ENCODE results near the gene ZNF274.
"Not testable (repeated sequence)": the region's sequence is repeated elsewhere in the genome, so short reads cannot be mapped to it uniquely, and the experiment has no call there.

The ZNF274 gene

DNA sequence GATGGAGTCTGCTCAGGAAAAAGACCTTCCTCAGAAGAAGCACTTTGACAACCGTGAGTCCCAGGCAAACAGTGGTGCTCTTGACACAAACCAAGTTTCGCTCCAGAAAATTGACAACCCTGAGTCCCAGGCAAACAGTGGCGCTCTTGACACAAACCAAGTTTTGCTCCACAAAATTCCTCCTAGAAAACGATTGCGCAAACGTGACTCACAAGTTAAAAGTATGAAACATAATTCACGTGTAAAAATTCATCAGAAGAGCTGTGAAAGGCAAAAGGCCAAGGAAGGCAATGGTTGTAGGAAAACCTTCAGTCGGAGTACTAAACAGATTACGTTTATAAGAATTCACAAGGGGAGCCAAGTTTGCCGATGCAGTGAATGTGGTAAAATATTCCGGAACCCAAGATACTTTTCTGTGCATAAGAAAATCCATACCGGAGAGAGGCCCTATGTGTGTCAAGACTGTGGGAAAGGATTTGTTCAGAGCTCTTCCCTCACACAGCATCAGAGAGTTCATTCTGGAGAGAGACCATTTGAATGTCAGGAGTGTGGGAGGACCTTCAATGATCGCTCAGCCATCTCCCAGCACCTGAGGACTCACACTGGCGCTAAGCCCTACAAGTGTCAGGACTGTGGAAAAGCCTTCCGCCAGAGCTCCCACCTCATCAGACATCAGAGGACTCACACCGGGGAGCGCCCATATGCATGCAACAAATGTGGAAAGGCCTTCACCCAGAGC is 29.6 kb downstream of the ZNF274 start:
- DNase-seq (ENCODE audit: low read depth in 2 of 2), result no peak

DNA sequence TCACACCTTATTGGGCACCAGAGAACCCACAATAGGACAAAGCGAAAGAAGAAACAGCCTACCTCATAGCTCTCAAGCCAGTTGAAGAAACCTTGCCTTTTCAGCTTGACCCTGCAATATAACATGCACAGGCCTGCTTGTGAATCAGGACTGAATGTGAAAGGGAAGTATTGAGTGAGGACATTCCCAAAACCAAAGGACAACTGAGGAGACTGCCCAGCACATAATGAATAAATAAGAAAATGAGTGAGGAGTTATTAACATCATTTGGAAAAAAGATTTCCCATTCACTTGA is 30.2 kb downstream of the ZNF274 start:
- DNase-seq (ENCODE audit: low read depth in 2 of 2), result no peak

DNA sequence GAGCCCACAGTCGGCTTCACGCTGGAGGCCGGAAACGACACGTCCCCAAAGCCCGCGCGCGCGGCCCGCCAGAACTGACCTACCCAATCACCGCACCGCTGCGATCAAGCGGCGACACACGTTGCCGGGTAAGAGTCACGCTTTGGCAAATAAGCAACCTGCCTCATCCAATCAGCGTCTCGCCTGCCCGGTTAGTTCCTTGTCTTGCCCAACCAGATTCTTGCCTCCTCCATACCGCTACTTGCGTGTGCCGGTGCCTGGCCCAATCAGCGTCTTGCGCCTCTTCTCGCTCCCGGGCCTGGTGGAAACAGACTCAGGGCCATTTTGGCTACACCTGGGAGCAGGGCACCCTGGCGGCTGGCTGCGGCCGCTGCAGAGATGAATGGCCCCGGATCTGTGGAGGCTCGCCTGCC is 34.2 kb downstream of the ZNF274 start:
- DNase-seq (ENCODE audit: low read depth in 2 of 2), result no peak

DNA sequence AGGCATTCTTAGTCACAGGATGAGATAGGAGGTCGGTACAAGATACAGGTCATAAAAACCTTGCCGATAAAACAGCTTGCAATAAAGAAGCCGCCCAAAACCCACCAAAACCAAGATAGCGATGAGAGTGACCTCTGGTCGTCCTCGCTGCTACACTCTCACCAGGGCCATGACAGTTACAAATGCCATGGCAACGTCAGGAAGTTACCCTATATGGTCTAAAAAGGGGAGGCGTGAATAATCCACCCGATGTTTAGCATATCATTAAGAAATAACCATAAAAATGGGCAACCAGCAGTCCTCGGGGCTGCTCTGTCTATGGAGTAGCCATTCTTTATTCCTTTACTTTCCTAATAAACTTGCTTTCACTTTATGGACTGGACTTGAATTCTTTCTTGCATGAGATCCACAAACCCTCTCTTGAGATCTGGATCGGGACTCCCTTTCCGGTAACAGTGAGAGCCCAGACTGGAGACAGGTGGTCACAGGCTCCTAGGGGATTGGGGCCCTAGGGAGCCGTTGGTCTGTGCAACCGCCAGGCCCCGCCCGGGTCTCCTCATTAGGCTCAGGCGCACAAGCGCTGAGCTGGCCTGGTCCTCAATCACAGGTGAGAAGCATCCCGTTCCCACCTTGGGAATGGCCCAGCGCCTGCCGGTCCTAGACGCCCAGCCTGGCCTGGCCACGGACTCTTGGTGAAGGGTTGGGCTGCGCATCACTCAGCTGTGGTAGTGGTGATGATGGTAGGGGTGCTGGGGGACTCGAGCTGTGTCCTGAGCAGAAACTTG is 34.9 kb downstream of the ZNF274 start:
- no peak for DNase-seq (ENCODE audit: low read depth in 2 of 2)

DNA sequence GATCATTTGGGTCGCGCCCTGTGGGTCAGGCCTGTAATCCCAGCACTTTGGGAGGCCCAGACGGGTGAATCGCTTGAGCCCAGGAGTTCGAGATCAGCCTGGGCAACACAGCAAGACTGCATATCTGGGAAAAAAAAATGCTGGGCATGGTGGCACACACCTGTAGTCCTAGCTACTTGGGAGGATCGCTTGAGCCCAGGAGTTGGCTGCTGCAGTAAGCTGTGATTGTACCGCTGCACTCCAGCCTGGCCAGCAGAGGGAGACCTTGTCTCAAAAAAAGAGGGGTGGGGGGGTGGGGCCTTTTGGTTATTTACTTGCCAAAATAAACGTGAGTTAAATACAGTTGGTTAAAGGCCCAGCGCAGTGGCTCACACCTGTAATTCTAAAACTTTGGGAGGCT is 36.0 kb downstream of the ZNF274 start:
- DNase-seq (ENCODE audit: low read depth in 2 of 2), result peak; percentile 12 to 22

DNA sequence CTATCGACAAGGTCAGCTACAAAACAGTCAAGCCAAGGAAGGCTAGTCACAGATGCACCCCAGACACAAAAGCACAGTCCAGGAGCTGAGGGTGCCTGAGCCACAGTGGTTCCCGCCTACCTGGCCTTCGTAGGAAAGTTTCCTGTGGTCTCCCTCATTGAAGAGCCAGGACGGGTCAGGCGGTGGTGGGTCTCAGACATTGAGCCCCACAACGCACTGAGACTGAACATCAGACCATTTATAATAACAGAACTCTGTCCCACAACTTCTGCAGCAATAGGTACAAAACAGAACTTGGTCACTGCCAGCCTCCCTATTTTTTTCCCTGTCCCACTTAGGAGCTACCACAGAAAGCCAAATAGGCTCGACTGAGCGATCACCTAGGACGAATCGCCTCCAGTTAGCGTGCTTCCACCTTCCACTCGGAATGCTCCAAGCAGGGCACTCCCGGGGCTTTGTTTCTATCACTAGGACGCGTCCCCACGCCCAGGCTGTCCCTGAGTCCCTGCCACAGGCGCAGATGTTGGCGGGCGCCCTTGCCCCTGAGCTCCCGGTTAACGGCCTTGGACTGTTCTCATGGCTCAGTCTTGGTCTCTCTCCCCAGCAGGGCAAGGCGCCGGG is 45.2 kb downstream of the ZNF274 start:
- DNase-seq (ENCODE audit: low read depth in 2 of 2), result no peak

DNA sequence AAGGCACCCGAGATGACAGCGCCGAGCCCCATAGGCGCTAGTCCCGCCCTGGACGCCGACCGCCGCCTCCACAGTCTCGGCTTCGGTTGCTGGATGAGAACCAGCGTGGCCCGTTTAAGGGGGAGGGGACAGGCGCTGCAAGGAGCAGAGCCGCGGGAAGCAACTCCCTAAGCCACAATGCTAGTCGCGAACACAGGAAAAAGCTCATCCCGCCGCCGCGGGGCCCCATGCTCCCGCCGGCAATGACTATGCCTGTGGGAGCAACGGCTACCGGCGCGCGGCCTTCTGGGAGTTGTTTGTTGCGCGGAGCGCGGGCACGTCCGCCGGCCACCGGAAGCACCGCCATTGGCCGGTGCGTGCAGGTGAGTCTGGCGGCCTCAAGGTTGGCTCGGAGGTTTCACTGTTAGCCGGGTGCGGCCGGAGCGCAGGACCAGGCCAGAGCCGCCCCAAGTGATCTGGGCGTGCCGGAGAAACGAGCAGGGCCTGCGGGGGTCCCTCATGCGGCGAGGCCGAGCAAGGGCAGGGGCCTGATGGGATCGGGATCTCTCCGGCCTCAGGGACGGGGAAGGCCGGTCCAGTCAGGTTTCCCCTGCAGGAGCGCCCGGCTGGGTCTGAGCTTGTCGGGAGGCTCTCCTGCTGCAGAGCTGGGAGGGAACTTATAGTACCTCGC is 45.9 kb downstream of the ZNF274 start, which contains the start of gene ZNF544:
Gene ZNF544 (plus strand): TSS at position 330 of the 670 bp plus-strand sequence. CDS start 15,110 bp downstream, outside the sequence.
- DNase-seq (ENCODE audit: low read depth in 2 of 2), result peak; percentile 45 to 61

DNA sequence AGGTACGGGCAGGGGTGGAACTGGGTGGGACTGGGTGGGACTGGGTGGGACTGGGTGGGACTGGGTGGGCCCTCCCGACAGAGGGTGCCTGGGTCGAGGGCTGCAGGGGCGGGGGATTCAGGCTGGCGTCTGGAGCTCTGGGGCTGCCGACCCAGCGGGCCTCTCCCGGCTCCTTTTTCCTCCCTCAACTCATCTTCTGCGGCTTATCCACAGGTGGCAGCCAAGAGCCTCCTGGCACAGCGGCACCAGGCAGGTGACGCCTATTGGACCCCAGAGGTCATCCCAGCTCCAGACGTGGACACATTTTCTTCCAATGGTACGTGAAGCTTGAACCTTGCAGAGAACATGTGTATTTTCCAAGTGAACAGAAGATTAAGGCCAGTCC is 46.4 kb downstream of the ZNF274 start:
- peak in 1 of 2 donors; percentile 5 for DNase-seq (ENCODE audit: low read depth in 2 of 2)

DNA sequence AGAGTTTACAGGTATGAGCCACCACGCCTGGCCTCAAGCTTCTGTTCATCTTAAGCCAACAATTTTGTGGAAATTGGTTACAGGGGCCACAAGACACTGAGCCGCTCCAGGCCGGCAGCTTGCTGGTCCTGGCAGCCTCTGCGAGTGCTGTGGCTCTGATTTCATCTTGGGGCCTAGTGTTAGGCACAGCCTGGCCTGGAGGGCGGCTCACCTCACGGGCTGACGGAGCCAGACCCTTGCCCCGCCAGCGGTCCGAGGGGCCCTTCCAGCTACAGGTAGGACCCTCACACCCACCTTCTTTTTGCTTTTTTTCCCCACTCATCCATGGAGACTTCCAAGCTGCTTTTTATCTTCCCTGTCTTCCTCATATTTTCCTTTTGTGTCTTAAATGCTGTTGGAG is 54.5 kb downstream of the ZNF274 start:
- no peak for DNase-seq (ENCODE audit: low read depth in 2 of 2)

DNA sequence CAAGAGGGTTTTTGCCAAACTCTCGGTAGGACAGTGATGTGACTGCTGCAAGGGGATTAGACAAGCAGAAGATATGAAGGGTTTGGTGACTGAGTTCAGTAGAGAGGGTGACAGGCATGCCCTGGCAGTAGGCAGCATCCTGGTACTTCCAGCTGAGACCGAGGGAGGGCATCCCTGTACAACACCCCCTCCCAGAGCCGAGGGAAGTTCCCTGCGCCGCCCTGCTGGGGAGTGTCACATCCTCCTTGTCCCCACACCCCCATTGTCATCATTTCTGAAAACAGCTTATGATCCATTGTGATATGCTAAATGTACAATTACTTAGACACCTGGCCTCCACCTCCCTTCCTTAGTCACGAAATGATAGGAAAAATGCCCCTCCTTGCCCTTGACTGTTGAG is 60.5 kb downstream of the ZNF274 start:
- DNase-seq (ENCODE audit: low read depth in 2 of 2), result no peak

DNA sequence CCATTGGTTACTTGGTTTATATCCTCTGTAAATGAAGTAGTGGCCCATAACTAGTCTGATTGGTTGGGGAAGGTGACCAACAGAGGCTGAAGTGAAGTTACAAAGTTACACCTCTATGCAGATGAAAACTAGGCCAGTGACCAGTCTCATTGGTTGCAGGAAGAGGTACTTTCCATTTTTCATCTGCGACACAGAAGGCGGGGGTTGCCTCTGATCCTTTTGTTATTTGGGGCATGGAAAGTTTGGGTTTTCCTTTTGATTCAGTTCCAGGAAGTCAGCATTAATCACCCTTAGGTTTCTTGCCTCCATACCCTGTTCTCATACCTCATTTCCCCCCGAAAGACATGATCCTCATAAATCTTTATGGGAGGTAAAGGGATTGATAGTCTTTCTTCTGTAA is 66.0 kb downstream of the ZNF274 start:
- no peak for DNase-seq (ENCODE audit: low read depth in 2 of 2)

DNA sequence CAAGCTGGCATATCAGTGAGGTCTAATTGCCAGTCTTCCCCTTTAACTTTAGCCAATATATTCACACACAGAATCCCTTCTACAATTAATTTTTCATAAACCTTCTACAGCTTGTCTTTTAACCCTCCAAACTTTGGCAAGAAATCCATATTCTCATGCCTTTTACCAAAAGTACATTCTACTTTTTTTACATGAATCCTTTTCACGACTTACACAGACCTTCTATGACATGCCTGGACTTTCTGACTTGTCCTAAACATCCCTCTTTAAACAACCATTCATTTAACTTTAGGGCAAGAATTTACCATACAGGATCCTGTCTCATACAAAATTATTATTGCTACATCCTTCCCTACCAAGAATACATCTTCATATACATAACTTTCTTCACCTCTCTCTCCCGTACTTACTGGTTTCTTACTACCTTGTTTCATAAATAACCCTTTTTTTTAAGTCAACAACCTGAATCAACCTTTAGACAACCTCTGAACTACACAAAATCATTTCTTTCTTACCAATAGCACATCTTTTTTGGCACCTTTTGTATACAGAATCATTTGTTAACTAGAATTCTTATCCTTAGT is 69.3 kb downstream of the ZNF274 start:
- DNase-seq (ENCODE audit: low read depth in 2 of 2), result no peak

DNA sequence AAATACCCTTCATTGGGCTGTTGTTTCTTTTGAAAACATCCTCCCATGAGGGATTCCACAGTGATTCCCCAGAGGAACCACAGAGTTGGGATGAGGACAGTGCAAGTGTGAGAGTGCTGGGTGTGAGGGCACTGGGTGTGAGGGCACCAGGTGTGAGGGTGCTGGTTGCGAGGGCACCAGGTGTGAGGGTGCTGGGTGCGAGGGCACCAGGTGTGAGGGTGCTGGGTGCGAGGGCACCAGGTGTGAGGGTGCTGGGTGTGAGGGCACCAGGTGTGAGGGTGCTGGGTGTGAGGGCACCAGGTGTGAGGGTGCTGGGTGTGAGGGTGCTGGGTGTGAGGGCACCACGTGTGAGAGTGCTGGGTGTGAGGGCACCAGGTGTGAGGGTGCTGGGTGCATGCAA is 75.4 kb downstream of the ZNF274 start:
- DNase-seq (ENCODE audit: low read depth in 2 of 2), result not testable (repeated sequence)

DNA sequence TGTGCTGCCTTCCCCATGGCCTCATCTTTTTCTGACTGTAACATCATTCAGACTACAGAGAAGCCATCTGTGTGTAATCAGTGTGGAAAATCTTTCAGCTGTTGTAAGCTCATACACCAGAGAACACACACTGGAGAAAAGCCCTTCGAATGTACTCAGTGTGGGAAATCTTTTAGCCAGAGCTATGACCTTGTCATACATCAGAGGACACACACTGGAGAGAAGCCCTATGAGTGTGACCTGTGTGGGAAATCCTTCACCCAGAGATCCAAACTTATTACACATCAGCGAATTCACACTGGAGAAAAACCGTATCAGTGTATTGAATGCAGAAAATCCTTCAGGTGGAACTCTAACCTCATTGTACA is 78.7 kb downstream of the ZNF274 start:
- no peak for DNase-seq (ENCODE audit: low read depth in 2 of 2)

DNA sequence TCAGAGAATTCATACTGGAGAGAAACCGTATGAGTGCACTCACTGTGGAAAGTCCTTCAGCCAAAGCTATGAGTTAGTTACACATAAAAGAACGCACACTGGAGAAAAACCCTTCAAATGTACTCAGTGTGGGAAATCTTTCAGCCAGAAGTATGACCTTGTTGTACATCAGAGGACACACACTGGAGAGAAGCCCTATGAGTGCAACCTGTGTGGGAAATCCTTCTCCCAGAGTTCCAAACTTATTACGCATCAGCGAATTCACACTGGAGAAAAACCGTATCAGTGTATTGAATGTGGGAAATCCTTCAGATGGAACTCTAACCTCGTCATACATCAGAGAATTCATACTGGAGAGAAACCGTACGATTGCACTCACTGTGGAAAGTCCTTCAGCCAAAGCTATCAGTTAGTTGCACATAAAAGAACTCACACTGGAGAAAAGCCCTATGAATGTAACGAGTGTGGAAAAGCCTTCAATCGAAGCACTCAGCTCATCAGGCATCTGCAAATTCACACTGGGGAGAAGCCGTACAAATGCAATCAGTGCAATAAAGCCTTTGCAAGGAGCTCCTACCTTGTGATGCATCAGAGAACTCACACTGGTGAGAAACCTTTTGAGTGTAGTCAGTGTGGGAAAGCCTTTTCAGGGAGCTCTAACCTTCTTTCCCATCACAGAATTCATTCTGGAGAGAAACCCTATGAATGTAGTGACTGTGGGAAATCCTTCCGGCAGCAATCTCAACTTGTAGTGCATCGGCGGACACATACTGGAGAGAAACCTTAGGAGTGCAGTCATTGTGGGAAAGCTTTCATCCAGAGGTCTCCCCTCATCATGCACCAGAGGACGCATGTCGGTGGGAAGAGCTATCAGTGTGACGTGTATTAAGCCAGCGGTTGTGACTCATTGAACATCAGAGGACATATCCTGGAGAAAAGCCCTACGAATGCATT is 79.4 kb downstream of the ZNF274 start:
- no peak for DNase-seq (ENCODE audit: low read depth in 2 of 2)

DNA sequence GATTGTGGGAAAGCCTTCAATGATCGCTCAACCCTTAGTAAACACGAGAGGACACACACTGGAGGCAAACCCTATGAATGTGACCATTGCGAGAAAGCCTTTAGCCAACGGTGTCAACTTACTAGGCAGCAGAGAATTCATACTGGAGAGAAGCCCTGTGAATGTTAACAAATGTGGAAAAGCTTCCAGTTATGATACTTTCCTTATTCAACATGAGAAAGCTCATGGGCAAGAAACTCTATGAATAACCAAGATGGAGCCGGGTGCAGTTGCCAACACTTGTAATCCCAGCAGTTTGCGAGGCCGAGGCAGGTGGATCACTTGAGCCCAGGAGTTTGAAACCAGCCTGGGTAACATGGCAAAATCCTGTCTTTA is 80.0 kb downstream of the ZNF274 start:
- DNase-seq (ENCODE audit: low read depth in 2 of 2), result no peak
